Esophagus (tissue), 2 donors: ENCODE data around the gene HECW1. TPM values are rescaled to one million over a fixed set of nuclear protein-coding genes. Genes with fewer than 3 reads are reported as not detected.

Experiments
- H3K27ac ChIP-seq, 2 donors: one replicate each; pipeline ENCODE4 v1.5.1; 2013; ENCODE audit warnings: low read depth in 2 of 2, mild to moderate bottlenecking in 2 of 2, inconsistent platforms in 1 of 2, low read length in 1 of 2, moderate library complexity in 1 of 2
- H3K27me3 ChIP-seq, 2 donors: one replicate each; pipeline ENCODE4 v1.6.1; 2013; ENCODE audit warnings: low read length in 2 of 2, control low read depth in 1 of 2, mild to moderate bottlenecking in 1 of 2; ENCODE audit not compliant: insufficient read depth in 2 of 2, control insufficient read depth in 1 of 2
- H3K36me3 ChIP-seq, 2 donors: one replicate each; pipeline ENCODE4 v1.6.1; 2013; ENCODE audit warnings: low read length in 1 of 2; ENCODE audit not compliant: control insufficient read depth in 2 of 2, insufficient read depth in 2 of 2
- H3K4me1 ChIP-seq, 2 donors: one replicate each; pipeline ENCODE4 v1.6.1; 2013; ENCODE audit warnings: low read length in 1 of 2; ENCODE audit not compliant: control insufficient read depth in 2 of 2, insufficient read depth in 2 of 2
- H3K4me3 ChIP-seq, 2 donors: one replicate each; pipeline ENCODE4 v1.5.1; 2013; ENCODE audit warnings: low read length in 2 of 2, mild to moderate bottlenecking in 2 of 2, low read depth in 1 of 2, moderate library complexity in 1 of 2
- H3K9me3 ChIP-seq, 2 donors: one replicate each; pipeline ENCODE4 v1.6.1; 2013; ENCODE audit warnings: mild to moderate bottlenecking in 2 of 2, low read depth in 1 of 2, low read length in 1 of 2, moderate library complexity in 1 of 2; ENCODE audit not compliant: control insufficient read depth in 2 of 2, insufficient read depth in 1 of 2
- WGBS, 2 donors: extraction: QIAGEN DNeasy Blood & Tissue Kit; methylation state at CpG; one replicate each; pipeline ENCODE4 v1.1.7; 2013; 5-methylcytosine and 5-hydroxymethylcytosine counted together
- polyA plus RNA-seq, 2 donors: library from polyadenylated mRNA; stranded (reverse); fragments of 200-250 nt; gene quantifications; one replicate each; pipeline ENCODE4 v1.2.3, GENCODE V29; 2013
- donor health status: healthy with polysubstance abuse.
- donor health status: Bipolar disorder and iron deficiency.

The HECW1 gene
- polyA plus RNA-seq, 2 donors, result 0.11 to 0.47 TPM

GRCh38 chr7:43083106-43083505 lies 29.3 kb upstream of the HECW1 start:
- Histone ChIP-seq H3K4me1 (no peaks in the 10 kb centered on the region), H3K9me3 (no peaks in the 10 kb centered on the region), H3K36me3 (no peaks in the 10 kb centered on the region), H3K4me3 (no peak overlapping the region), H3K27ac (no peak overlapping the region), H3K27me3 (peaks cover 0 to 6% of the 10 kb centered on the region in 2 donors)
- 76 to 81% methylated on average over 2 of the region's 2 CpGs for WGBS, 2 donors

- Histone ChIP-seq H3K27ac (no peak overlapping the region), H3K9me3 (no peaks in the 10 kb centered on the region), H3K4me3 (no peak overlapping the region), H3K27me3 (peaks cover 0 to 6% of the 10 kb centered on the region in 2 donors), H3K36me3 (no peaks in the 10 kb centered on the region), H3K4me1 (no peaks in the 10 kb centered on the region)
- WGBS, 2 donors, result 72 to 78% methylated on average over 2 of the region's 2 CpGs
Observed at GRCh38 chr7:43085017-43085416, 27.4 kb upstream of the HECW1 start.

GRCh38 chr7:43085992-43086391 lies 26.5 kb upstream of the HECW1 start:
- H3K4me1 ChIP-seq, result no peaks in the 10 kb centered on the region
- 83 to 85% methylated on average over 1 of the region's 1 CpG for WGBS, 2 donors
- H3K27ac ChIP-seq, result no peak overlapping the region
- no peaks in the 10 kb centered on the region for H3K36me3 ChIP-seq
- H3K9me3 ChIP-seq, result no peaks in the 10 kb centered on the region
- H3K4me3 ChIP-seq, result no peak overlapping the region
- H3K27me3 ChIP-seq, result peaks cover 0 to 6% of the 10 kb centered on the region in 2 donors

GRCh38 chr7:43092819-43093218 lies 19.6 kb upstream of the HECW1 start:
- H3K4me1 ChIP-seq, result no peaks in the 10 kb centered on the region
- no peak overlapping the region for H3K27ac ChIP-seq
- H3K36me3 ChIP-seq, result no peaks in the 10 kb centered on the region
- no peak overlapping the region for H3K4me3 ChIP-seq
- H3K27me3 ChIP-seq, result no peaks in the 10 kb centered on the region
- no peaks in the 10 kb centered on the region for H3K9me3 ChIP-seq
- 74 to 81% methylated on average over 1 of the region's 1 CpG for WGBS, 2 donors

- WGBS, 2 donors, result 53 to 57% methylated on average over 4 of the region's 4 CpGs
- no peaks in the 10 kb centered on the region for H3K9me3 ChIP-seq
Observed at GRCh38 chr7:43096875-43097274, 15.6 kb upstream of the HECW1 start.

GRCh38 chr7:43099750-43100149 lies 12.7 kb upstream of the HECW1 start:
- no peaks in the 10 kb centered on the region for H3K4me1 ChIP-seq
- no peaks in the 10 kb centered on the region for H3K9me3 ChIP-seq
- no peaks in the 10 kb centered on the region for H3K36me3 ChIP-seq
- WGBS, 2 donors, result 63 to 64% methylated on average over 6 of the region's 6 CpGs
- H3K4me3 ChIP-seq, result no peak overlapping the region
- H3K27me3 ChIP-seq, result no peaks in the 10 kb centered on the region
- no peak overlapping the region for H3K27ac ChIP-seq

More at GRCh38 chr7:43096875-43097274, 15.6 kb upstream of the HECW1 start:
- Histone ChIP-seq H3K36me3 (no peaks in the 10 kb centered on the region), H3K4me3 (no peak overlapping the region), H3K27me3 (no peaks in the 10 kb centered on the region), H3K27ac (no peak overlapping the region), H3K4me1 (no peaks in the 10 kb centered on the region)

GRCh38 chr7:43104874-43105520 lies 7.5 kb upstream of the HECW1 start:
- WGBS, 2 donors, result 78 to 83% methylated on average over 1 of the region's 1 CpG
- no peaks in the 10 kb centered on the region for H3K9me3 ChIP-seq

GRCh38 chr7:43105521-43106120 lies 6.8 kb upstream of the HECW1 start:
- no peaks in the 10 kb centered on the region for H3K9me3 ChIP-seq
- H3K36me3 ChIP-seq, result no peaks in the 10 kb centered on the region
- H3K4me1 ChIP-seq, result no peaks in the 10 kb centered on the region
- H3K4me3 ChIP-seq, result no peak overlapping the region
- H3K27me3 ChIP-seq, result no peaks in the 10 kb centered on the region
- 90% methylated on average over 3 of the region's 3 CpGs for WGBS, 2 donors
- H3K27ac ChIP-seq, result no peak overlapping the region

More at GRCh38 chr7:43104874-43105520, 7.5 kb upstream of the HECW1 start:
- Histone ChIP-seq H3K4me3 (no peak overlapping the region), H3K36me3 (no peaks in the 10 kb centered on the region), H3K4me1 (no peaks in the 10 kb centered on the region), H3K27me3 (no peaks in the 10 kb centered on the region), H3K27ac (no peak overlapping the region)

- Histone ChIP-seq H3K27me3 (peaks cover 0 to 10% of the 10 kb centered on the region in 2 donors), H3K27ac (no peak overlapping the region), H3K36me3 (no peaks in the 10 kb centered on the region), H3K9me3 (no peaks in the 10 kb centered on the region), H3K4me3 (no peak overlapping the region), H3K4me1 (peaks cover 6% of the 10 kb centered on the region in 2 donors)
- WGBS, 2 donors, result 5 to 7% methylated on average over 3 of the region's 3 CpGs
Observed at GRCh38 chr7:43108255-43109011, 4.0 kb upstream of the HECW1 start.
